NCI-H69 (cell line): Measurements from ENCODE around the gene LAMA3.

Experiments used
- DNase-seq: peaks from one replicate; lab custom pipeline; 2025; lab: John Stamatoyannopoulos, UW

The LAMA3 gene

GRCh38 chr18:23689031-23689615, at the start of gene LAMA3:
LAMA3 (plus strand) TSS chr18:23689453; CDS start chr18:23689684, 231 bp downstream.
- peak; percentile 94 for DNase-seq

- DNase-seq = peak; percentile 25
These were observed 49.2 kb upstream of the LAMA3 start for GRCh38 chr18:23640052-23640451.

GRCh38 chr18:23641143-23641720, 48.0 kb upstream of the LAMA3 start:
- no peak for DNase-seq

- no peak for DNase-seq
These were observed 47.2 kb upstream of the LAMA3 start for GRCh38 chr18:23641937-23642666.

GRCh38 chr18:23643815-23644490, 45.3 kb upstream of the LAMA3 start:
- no peak for DNase-seq

- no peak for DNase-seq
These were observed 43.6 kb upstream of the LAMA3 start for GRCh38 chr18:23645568-23646175.

GRCh38 chr18:23646282-23646681, 43.0 kb upstream of the LAMA3 start:
- DNase-seq = no peak

- no peak for DNase-seq
These were observed 40.8 kb upstream of the LAMA3 start for GRCh38 chr18:23648456-23648855.

- peak; percentile 25 for DNase-seq
These were observed 40.2 kb upstream of the LAMA3 start for GRCh38 chr18:23648940-23649607.

GRCh38 chr18:23650968-23651927, 38.0 kb upstream of the LAMA3 start:
- DNase-seq = peak; percentile 98

- peak; percentile 55 for DNase-seq
These were observed 37.0 kb upstream of the LAMA3 start for GRCh38 chr18:23652232-23652631.

- no peak for DNase-seq
These were observed 31.0 kb upstream of the LAMA3 start for GRCh38 chr18:23658285-23658684.

- no peak for DNase-seq
These were observed 27.4 kb upstream of the LAMA3 start for GRCh38 chr18:23661735-23662308.

- peak; percentile 84 for DNase-seq
These were observed 26.7 kb upstream of the LAMA3 start, which contains the start of gene ANKRD29 for GRCh38 chr18:23662309-23663263. ANKRD29 (minus strand) TSS chr18:23662911; CDS start chr18:23662730, 181 bp downstream.

- DNase-seq = no peak
These were observed 24.6 kb upstream of the LAMA3 start for GRCh38 chr18:23664674-23665073.

GRCh38 chr18:23667114-23667513, 22.1 kb upstream of the LAMA3 start:
- no peak for DNase-seq

- peak; percentile 90 for DNase-seq
These were observed 20.5 kb upstream of the LAMA3 start for GRCh38 chr18:23668731-23669130.

- peak; percentile 63 for DNase-seq
These were observed 20.0 kb upstream of the LAMA3 start for GRCh38 chr18:23669202-23669766.
